PC-3 (cell line): ENCODE results near the gene CBR3.

Experiments
- CTCF ChIP-seq: fragments of 300-600 bp; sonication (generic); conservative IDR thresholded peaks from 2 replicates; pipeline ENCODE4 v1.5.1; 2017; ENCODE audit warnings: antibody characterized with exemption, low read depth, mild to moderate bottlenecking, low read length
- EZH2phosphoT487 ChIP-seq: fragments of 300-600 bp; sonication (generic); IDR thresholded peaks from 2 replicates; pipeline ENCODE4 v1.6.1; 2018; ENCODE audit warnings: mild to moderate bottlenecking, antibody characterized with exemption, low read length, borderline replicate concordance

DNA sequence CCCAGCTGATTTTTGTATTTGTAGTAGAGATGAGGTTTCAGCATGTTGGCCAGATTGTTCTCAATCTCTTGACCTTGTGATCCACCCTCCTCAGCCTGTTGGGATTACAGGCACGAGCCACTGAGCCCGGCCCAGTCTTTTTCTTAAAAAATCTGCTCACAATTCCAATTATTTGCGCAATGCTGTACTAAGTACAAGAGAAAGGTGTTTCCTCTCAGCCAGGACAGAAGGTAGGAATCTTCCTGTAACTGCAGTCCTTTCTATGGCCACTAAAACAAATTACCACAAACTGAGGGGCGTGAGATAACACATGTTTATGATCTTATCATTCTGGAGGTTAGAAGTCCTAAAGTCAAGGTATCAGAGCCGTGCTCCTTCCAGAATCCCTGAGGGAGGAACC lies 6.9 kb upstream of the CBR3 start:
- no peak for TF ChIP-seq CTCF
- no peak for TF ChIP-seq EZH2phosphoT487
